HG03457 (cell line): Measurements from ENCODE around the gene B3GNT7.
A peak's percentile ranks its signal among the peaks of the same experiment; 100 is the strongest.
"Not testable (repeated sequence)": the region's sequence is repeated elsewhere in the genome, so short reads cannot be mapped to it uniquely, and the experiment has no call there.

Source experiments
- ATAC-seq: cut with Tn5 transposase; IDR thresholded peaks from one replicate; pipeline ENCODE4 v1.9.1; 2021; ENCODE audit warnings: moderate number of reproducible peaks; ENCODE audit not compliant: unreplicated experiment

Gene B3GNT7

DNA sequence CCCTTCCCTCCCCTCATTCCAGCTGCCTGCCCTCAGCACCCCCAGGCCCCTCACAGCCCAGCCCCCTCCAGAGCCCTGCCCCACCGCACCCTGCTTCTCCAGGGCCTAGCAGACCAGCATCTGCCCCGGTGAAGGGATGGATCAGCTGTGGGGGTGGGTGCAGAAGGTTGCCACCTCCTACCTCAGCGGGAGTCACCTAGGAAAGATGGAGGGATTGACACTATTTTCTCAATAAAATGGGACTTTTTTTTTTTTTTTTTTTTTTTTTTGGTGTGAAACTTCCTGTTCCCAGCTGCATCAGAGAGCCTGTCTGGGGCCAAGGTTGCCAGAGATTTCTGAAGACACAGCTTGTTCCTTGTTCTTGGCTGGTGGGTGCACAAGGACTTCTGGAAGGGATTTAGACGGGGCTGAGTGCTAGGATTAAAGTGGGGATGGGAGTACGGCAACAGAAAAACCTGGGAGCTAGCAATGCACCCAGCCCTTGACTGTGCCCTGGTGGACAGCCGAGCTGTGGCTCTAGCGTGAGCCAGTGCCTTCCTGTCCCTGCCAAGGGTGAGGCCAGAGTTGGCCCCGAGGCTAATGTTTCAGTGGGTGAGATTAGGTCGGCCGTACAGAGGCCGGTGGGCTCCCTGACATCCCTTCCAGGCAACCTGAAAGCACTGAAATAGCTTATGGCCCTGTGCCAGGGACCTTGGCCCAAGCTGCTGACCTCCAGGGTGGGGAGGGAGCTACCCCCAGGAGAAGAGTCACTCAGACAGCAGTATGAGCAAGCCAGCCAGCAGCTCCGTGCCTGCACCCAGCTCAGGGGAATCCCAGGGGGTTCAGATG is 4.6 kb downstream of the B3GNT7 start:
- ATAC-seq = no peak

DNA sequence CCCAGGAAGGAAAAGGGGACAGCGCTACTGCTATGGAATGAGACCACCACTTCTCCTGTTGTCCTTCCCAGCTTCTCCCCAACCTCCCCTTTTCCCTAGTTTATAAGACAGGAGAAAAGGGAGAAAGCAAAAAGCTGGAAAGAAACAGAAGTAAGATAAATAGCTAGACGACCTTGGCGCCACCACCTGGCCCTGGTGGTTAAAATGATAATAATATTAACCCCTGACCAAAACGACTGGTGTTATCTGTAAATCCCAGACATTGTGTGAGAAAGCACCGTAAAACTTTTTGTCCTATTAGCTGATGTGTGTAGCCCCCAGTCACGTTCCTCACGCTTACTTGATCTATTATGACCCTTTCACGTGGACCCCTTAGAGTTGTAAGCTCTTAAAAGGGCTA is 5.2 kb downstream of the B3GNT7 start:
- not testable (repeated sequence) for ATAC-seq

DNA sequence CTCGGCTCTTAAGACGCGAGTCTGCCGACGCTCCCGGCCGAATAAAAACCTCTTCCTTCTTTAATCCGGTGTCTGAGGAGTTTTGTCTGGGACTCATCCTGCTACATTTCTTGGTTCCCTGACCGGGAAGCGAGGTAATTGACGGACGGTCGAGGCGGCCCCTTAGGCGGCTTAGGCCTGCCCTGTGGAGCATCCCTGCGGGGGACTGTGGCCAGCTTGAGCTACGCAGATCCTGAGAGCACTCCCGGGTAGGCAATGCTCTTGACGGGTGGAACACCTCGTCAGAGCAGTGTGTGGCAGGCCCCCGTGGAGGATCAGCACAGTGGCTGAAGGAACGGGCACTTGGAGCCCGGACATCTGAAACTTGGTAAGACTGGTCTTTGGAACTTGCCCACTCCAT is 5.6 kb downstream of the B3GNT7 start:
- ATAC-seq = not testable (repeated sequence)

DNA sequence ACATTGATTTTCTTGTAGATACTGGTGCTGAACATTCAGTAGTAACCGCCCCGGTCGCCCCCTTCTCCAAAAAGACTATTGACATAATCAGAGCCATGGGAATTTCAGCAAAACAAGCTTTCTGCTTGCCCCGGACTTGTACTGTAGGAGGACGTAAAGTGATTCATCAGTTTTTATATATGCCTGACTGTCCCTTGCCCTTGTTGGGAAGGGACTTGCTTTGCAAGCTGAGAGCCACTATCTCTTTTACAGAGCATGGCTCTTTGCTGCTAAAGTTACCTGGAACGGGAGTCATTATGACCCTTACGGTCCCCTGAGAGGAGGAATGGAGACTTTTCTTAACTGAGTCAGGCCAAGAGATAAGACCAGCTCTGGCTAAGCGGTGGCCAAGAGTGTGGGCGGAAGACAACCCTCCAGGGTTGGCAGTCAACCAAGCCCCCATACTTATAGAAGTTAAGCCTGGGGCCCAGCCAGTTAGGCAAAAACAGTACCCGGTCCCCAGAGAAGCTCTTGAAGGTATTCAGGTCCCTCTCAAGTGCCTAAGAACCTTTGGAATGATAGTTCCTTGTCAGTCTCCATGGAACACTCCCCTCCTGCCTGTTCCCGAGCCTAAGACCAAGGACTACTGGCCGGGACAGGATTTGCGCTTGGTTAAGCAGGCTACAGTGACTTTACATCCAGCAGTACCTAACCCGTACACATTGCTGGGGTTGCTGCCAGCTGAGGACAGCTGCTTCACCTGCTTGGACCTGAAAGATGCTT is 8.1 kb downstream of the B3GNT7 start:
- not testable (repeated sequence) for ATAC-seq

DNA sequence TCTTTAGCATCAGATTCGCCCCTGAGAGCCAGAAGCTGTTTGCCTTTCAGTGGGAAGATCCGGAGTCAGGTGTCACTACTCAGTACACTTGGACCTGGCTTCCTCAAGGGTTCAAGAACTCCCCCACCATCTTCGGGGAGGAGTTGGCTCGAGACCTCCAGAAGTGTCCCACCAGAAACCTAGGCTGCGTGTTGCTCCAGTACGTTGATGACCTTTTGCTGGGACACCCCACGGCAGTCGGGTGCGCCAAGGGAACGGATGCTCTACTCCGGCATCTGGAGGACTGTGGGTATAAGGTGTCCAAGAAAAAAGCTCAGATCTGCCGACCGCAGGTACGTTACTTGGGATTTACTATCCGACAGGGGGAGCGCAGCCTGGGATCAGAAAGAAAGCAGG is 8.7 kb downstream of the B3GNT7 start:
- ATAC-seq = not testable (repeated sequence)

DNA sequence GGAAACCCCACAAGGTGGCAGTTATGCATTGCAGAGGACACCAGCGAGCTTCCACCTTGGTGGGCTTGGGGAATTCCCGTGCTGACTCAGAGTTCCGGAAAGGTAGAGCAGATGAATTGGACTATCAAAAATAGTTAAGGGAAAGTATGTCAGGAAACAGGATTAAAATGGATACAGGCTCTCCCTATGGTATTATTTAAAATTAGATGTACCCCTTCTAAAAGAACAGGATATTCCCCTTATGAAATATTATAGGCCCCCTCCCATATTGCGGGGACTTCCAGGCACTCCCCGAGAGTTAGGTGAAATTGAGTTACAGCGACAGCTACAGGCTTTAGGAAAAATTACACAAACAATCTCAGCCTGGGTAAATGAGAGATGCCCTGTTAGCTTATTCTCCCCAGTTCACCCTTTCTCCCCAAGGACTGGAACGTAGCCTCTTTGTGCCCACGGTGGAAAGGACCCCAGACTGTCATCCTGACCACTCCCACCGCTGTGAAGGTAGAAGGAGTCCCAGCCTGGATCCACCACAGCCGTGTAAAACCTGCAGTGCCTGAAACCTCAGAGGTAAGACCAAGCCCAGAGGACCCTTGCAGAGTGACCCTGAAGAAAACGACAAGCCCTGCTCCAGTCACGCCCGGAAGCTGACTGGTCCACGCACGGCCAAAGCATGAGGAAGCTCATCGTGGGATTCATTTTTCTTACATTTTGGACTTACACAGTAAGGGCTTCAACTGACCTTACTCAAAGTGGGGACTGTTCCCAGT is 10.3 kb downstream of the B3GNT7 start:
- ATAC-seq = not testable (repeated sequence)

DNA sequence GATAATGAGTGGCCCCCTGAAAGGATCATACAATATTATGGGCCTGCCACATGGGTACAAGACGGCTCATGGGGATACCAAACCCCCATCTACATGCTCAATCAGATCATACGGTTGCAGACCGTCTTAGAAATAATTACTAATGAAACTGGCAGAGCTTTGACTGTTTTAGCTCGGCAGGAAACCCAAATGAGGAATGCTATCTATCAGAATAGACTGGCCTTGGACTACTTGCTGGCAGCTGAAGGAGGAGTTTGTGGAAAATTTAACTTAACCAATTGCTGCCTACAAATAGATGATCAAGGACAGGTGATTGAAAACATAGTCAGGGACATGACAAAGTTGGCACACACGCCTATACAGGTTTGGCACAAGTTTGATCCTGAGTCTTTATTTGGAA is 12.2 kb downstream of the B3GNT7 start:
- ATAC-seq = not testable (repeated sequence)

DNA sequence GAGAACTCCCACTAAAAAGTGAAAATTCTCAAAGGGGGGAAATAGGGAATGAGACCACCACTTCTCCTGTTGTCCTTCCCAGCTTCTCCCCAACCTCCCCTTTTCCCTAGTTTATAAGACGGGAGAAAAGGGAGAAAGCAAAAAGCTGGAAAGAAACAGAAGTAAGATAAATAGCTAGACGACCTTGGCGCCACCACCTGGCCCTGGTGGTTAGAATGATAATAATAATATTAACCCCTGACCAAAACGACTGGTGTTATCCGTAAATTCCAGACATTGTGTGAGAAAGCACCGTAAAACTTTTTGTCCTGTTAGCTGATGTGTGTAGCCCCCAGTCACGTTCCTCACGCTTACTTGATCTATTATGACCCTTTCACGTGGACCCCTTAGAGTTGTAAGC is 12.8 kb downstream of the B3GNT7 start:
- ATAC-seq = not testable (repeated sequence)

DNA sequence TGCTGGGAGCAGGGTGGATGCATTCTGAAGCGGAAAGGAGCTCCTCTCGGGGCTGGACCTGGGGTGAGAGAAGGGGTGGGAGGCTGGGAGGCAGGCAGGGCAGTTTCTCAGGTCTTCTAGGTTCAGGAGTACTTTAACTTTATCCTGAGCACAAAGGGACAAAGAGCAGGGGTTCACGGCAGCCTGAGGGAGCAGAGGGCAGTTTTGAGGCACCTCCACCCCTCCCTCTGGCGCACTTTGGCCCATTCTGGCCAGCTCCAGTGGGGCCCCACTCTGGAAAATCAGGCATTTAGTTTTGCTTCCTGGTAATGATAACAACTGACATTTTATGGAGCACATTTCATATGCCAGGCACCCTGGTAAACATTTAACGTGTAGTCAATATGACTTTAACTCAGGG is 14.3 kb downstream of the B3GNT7 start:
- ATAC-seq = no peak

DNA sequence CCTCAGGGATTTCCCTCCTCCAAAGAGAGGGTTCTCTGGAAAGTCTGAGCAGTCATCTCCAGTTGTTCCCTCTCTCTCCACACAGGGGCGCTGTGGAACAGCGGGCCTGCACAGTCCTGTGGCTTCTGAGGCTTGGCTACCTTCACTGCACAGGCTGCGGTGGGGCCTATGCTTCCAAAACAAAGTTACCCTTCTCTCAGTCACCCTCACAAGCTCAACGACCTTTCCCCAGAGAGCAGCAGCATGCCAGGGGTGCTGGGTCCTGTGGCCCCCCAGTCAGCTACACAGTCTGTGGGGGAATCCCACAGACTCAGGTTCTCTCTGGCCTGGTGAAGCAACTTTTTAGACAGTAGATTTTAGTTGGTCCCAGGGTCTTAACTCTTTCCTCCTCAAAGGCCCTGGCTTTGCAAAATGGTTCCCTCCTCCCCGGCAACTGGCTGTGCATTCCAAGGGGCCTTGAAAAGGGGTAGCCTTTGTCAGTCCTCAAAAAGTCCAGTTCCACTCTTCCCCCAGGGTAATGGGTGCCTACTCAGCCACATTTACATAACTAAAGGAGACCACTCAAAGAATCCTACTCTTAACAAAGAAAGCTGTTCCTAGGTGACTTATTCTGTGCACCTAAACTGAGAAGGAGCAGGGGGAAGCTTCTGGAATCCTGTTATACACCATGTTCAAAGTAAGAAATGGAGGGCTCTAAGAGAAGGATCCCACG is 14.9 kb downstream of the B3GNT7 start:
- no peak for ATAC-seq

DNA sequence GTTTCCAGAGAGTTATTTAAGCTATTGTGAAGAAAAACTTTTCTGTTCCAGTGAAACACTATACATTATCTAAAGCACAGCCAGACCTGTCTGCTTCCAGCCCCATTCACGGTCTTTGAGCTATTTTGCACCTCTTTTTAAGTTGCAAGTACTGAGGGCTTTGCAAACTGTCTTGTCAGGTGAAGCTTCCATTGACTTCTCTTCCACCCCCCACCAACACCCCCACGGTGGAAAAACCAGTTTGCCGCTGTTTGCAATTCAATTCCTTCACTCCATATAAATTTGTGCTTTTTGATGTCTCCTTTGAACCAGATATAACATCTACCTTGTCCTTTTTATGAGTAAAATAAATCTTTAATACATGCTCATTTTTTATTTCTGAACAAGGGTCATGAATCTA is 15.7 kb downstream of the B3GNT7 start:
- ATAC-seq = no peak

DNA sequence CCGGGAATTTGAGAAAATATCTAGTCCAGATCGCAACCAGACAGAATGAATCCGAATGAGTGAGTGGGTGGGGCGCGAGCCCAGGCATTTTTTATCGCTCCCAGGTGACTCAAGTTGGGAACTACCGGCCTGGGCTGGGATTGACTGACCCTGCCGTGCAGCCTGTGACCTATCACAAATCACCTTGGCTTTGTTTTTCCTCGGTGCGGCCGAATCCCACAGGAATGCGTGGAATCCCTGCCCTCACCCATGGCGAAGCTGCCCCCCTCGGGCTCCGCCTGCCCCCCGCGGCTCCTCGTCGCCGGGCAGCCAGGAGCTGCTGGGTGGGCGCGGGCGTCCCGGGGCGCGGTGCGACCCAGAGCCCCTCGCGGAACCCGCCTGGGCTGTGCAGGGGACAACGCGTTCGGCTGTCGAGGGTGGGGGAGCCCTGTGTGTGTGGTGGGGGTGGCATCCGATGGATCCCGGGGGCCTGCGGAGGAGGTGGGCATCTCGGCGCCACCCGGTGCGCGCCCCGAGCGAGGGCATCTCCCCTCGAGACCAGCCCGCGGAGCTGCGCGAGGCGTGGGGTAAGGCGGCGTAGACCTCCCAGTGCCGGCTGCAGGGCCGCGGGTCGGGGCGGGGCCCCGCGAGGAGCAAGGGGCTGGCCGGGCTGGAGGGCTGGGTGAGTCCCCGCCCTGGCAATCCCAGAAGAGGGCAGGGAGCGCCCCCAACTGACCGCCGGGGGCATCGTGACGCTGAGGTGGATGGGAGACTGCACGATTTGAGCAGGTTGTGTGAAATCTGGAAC is 16.5 kb downstream of the B3GNT7 start:
- peak; percentile 96 for ATAC-seq

DNA sequence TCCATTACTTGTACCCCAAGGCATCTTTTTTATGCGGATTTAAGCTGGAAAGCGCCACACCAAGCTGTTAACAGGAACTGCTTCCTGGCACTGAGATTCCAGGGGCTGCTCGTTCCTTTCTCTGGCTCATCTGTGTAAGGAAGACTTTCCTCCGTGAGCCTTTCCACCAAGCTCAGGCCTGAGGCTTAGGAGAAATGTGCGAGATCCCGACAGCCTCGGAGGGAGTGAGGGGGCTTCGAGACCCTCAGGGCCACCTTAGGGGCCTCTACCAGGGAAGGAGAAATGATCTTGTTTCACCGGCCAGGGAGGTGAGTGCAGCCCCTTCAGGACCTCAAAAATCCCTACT is 17.1 kb downstream of the B3GNT7 start:
- ATAC-seq = no peak

DNA sequence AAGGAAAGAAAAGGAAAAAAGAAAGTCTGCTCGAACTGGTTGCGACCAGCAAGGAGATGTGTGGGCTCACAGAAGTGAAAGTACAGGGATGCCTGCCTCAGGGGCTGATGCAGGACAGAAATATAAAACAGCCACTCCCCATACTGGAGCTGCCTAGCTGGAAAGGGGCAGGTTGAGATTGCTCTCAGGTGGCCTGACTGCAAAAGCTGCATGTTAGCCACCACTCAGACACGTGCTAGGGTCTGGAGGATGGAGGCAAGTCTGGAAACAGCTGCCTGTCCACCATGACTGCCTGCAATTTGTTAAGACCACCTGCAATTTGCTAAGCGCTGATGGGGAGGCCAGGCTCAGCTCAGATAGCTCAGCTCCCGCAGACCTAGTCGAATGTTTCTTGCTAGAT is 17.9 kb downstream of the B3GNT7 start:
- ATAC-seq = no peak

DNA sequence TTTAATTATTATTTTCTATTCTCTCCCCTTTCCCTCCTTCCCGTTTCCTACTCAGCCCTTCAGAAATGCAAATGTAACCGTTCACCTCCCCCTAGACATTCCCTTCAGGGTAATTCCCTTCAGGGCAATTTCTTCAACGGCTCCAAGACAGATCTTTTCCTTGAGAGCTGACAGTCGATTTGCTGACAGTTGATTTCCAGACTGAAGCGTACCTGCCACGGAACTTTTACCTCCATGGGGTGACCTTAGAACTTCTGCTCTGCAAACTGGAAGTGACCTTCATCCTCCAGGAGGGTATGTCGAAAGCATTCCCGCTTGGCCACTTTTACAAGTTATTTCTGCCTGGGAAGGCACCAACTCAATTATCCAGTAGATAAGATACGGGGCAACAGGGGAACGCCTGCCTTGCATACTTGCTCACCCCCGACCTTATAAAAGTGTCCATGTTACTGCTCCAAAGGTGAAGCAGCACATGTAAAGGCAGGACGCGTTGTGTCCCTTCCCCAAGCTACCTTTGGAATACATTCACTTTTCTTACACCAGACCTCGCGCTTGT is 18.5 kb downstream of the B3GNT7 start:
- ATAC-seq = no peak

DNA sequence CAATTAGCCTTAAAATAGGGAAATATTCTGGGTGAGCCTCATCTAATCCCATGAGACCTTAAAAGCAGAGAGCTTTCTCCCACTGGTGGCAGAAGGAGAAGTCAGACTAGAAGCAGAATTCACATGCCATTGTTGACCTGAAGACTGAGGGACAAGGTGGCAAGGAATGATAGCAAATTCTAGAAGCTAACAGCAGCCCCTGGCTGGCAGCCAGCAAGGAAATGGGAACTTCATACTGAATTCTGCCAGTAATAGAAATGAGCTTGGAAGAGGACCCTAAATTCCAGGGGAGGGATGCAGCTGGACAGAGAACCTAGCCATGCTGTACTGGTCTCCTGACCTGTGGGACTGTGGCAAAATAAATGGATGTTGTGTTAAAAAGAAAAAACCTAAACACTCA is 19.5 kb downstream of the B3GNT7 start:
- ATAC-seq = no peak

DNA sequence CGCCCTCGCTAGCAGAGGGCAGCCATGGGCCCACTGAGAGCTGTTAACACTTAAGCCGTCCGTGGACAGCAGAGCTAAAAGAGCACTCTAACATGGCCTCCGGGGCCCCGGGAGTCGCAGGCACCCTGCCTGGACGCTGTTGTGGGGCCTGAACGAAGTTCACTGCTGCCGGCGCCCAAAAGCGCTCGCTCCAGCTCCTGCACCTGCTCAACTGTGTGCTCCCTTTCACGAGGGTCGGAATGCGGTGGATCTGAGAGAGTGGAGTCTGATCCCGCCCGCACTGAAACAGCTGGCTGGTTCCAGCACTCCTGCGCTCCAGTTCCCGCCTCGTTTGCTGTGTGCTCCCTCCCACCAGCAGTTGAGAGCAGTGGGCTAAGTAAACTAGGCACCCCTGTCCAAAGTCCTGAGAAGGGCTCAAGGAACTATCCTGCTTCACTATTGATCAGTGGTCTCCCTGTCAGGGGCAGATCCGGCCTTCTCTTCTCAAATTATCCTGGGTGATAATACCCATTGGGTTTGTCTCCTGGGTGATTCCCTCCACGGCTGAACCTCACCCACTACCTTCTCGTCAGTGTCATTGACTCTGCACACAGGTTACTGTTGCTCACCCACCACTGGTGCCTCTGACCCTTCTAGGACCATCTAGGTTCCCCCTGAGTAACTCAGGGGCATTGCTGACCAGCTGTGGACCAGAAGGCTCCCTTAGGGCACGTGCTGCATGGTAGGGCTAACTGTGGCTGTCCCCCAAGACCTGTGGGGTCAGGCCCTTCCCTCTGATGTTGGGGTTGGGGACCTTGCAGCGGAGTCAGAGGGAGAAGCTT is 23.5 kb downstream of the B3GNT7 start:
- no peak for ATAC-seq

DNA sequence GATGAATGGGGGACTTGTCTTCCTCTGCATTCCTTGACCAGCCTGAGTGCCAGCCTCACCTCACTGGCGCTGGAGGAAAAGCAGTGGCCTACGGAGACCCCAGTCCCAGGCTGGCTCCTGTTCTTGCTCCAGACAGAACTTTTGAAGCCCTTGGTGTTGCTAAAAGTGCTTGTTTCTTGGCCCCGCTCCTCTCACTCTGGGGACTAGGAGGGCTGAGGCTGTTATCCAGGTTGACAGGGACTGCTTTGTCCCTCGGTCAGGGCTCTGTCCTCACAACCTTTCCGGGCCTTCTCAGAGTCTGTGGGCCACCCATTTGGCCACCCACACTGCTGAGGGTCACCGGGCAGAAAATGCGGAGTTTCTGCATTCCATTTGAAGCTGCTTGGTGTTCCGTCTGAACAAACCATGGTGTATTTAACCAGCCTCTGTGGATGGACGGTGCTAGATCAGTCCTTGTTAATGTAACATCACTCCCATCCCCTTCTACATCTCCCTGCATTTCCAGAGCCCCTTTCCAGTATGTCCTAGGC is 25.6 kb downstream of the B3GNT7 start:
- no peak for ATAC-seq

DNA sequence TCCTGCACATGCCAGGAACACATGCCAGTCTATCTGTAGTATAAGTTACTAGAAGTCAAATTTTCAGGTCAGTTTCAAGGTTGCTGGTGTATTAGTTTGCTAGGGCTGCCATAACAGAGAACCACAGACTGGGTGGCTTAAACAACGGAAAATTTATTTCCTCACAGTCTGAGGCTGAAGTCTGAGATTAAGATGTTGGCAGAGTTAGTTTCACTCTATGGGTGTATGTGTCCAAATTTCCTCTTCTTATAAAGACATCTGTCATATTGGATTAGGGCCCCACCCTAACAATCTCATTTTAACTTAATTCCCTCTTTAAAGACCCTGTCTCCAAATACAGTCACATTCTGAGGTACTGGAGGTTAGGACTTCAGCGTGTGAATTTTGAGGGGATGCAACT is 26.5 kb downstream of the B3GNT7 start:
- no peak for ATAC-seq
